K562 (cell line): ENCODE measurements around the gene TDRD3. TPM values are rescaled to one million over a fixed set of nuclear protein-coding genes. Genes with fewer than 3 reads are reported as not detected.
A peak's percentile ranks its signal among the peaks of the same experiment; 100 is the strongest.

Experiments used
- ATAC-seq: fragments of 200-7000 bp; cut with Tn5 transposase; 3 replicates; pipeline ENCODE4 v1.9.1; 2020; ENCODE audit warnings: moderate library complexity
- BruUV-seq: library from RNA; stranded (reverse); fragments of 400-500 nt; replicated peaks from 2 replicates; lab custom pipeline; 2021; lab: Mats Ljungman, UMichigan
- CTCF ChIA-PET: fragments of 300-600 bp; formaldehyde crosslinking; extraction: SDS; loops from one replicate; lab custom pipeline; 2021; ENCODE audit warnings: low intra/inter-chr PET ratio; lab: Yijun Ruan, JAX
- POLR2A ChIA-PET: fragments of 300-600, 350-650 bp; sonication (Branson Sonifier 250); formaldehyde crosslinking; extraction: SDS; loops from one replicate; lab custom pipeline; 2021; ENCODE audit warnings: antibody characterized with exemption, inconsistent platforms; lab: Yijun Ruan, JAX
- DNase-seq, 4 experiments: peaks; one replicate each; pipeline versions ENCODE4 v3.0.0 to v3.0.0-alpha.2; 2011 to 2018; ENCODE audit warnings: low spot score in 3 of 4, mixed read lengths in 3 of 4; ENCODE audit errors: extremely low read depth in 1 of 4
- FAIRE-seq: peaks from 2 replicates; lab custom pipeline; 2011; peaks lifted over from hg19 to GRCh38; lab: Jason Lieb, UNC
- H2AFZ ChIP-seq: 2 replicates; pipeline ENCODE4 v1.6.0; 2011; ENCODE audit warnings: low read depth, low read length, control low read depth, inconsistent platforms
- H3K27ac ChIP-seq: fragments of 200-600 bp; 3 replicates; pipeline ENCODE4 v1.8.0; 2011; ENCODE audit warnings: low read depth, mild to moderate bottlenecking, control low read depth, inconsistent platforms, low read length, moderate library complexity, mixed read lengths; ENCODE audit errors: extremely low read depth
- H3K27me3 ChIP-seq, 2 experiments: fragments of 300-600 bp in 1 of 2; 2 replicates in 1 of 2; 3 replicates in 1 of 2; pipeline versions ENCODE4 v1.6.0 to v1.8.0; 2011; ENCODE audit warnings: inconsistent platforms in 2 of 2, low read length in 2 of 2, mild to moderate bottlenecking in 1 of 2, mixed read lengths in 1 of 2, moderate library complexity in 1 of 2; ENCODE audit not compliant: control insufficient read depth in 2 of 2, insufficient read depth in 2 of 2
- H3K36me3 ChIP-seq: fragments of 300-600 bp; 3 replicates; pipeline ENCODE4 v1.8.0; 2011; ENCODE audit warnings: mild to moderate bottlenecking, low read length, inconsistent platforms; ENCODE audit not compliant: control insufficient read depth, insufficient read depth
- H3K4me1 ChIP-seq, 2 experiments: fragments of 200-600 bp in 1 of 2; replicated peaks in 1 of 2; 2 replicates in 1 of 2; 3 replicates in 1 of 2; pipeline versions ENCODE4 v1.5.1 to v1.8.0; 2011; ENCODE audit warnings: inconsistent platforms in 2 of 2, low read length in 2 of 2, mild to moderate bottlenecking in 1 of 2, mixed read lengths in 1 of 2, moderate library complexity in 1 of 2; ENCODE audit not compliant: control insufficient read depth in 2 of 2, insufficient read depth in 2 of 2
- H3K4me2 ChIP-seq: 2 replicates; pipeline ENCODE4 v1.6.1; 2011; ENCODE audit warnings: low read length, control low read depth, inconsistent platforms, mixed read lengths; ENCODE audit not compliant: insufficient read depth
- H3K4me3 ChIP-seq: fragments of 200-600 bp; sonication (generic), shearing (Covaris generic); 2 replicates; pipeline ENCODE4 v1.5.1; 2016; ENCODE audit warnings: control low read depth, inconsistent platforms
- H3K79me2 ChIP-seq: fragments of 200-600 bp; 3 replicates; pipeline ENCODE4 v1.8.0; 2011; ENCODE audit warnings: low read length, inconsistent platforms; ENCODE audit not compliant: control insufficient read depth, insufficient read depth
- H3K9ac ChIP-seq, 2 experiments: 2 replicates each; pipeline versions ENCODE4 v1.6.0 to v1.6.1; 2011; ENCODE audit warnings: low read depth in 2 of 2, low read length in 2 of 2, control low read depth in 1 of 2, inconsistent platforms in 1 of 2, mild to moderate bottlenecking in 1 of 2, mixed read lengths in 1 of 2; ENCODE audit not compliant: insufficient read depth in 1 of 2
- H3K9me1 ChIP-seq: one replicate; pipeline ENCODE4 v1.6.0; 2011; ENCODE audit warnings: inconsistent platforms, mild to moderate bottlenecking, low read length, moderate library complexity; ENCODE audit not compliant: control insufficient read depth, insufficient read depth
- H3K9me3 ChIP-seq: replicated peaks from 2 replicates; pipeline ENCODE4 v1.5.1; 2011; ENCODE audit warnings: low read depth, low read length, inconsistent platforms; ENCODE audit not compliant: control insufficient read depth, insufficient read depth
- H4K20me1 ChIP-seq: replicated peaks from 2 replicates; pipeline ENCODE4 v1.6.1; 2011; ENCODE audit warnings: low read length, inconsistent platforms, mixed read lengths; ENCODE audit not compliant: control insufficient read depth, insufficient read depth
- CREB3 ChIP-seq: fragments of 450-650 bp; conservative IDR thresholded peaks from 2 replicates; pipeline ENCODE4 v1.6.1; 2016; ENCODE audit warnings: missing genetic modification characterization, low read depth, mild to moderate bottlenecking, missing compliant biosample characterization, moderate library complexity
- FUS ChIP-seq: fragments of 200-400 bp; formaldehyde crosslinking; optimal IDR thresholded peaks from 2 replicates; pipeline ENCODE3; 2017; ENCODE audit warnings: low read depth, low read length
- GABPA ChIP-seq: fragments of 200-800 bp; sonication (Bioruptor generic); conservative IDR thresholded peaks from 2 replicates; pipeline ENCODE4 v1.6.1; 2016; ENCODE audit warnings: low read depth, missing genetic modification characterization, missing compliant biosample characterization
- KAT8 ChIP-seq: fragments of 450-650 bp; IDR thresholded peaks from 2 replicates; pipeline ENCODE4 v1.6.1; 2016; ENCODE audit warnings: low read depth, mild to moderate bottlenecking
- MAFG ChIP-seq: fragments of 450-650 bp; conservative IDR thresholded peaks from 2 replicates; pipeline ENCODE4 v1.6.1; 2016; ENCODE audit warnings: missing genetic modification characterization, missing compliant biosample characterization
- NR3C1 ChIP-seq: sonication (generic); formaldehyde crosslinking; IDR thresholded peaks from 2 replicates; pipeline ENCODE4 v1.8.1; 2022; ENCODE audit warnings: missing genetic modification reagents
- SIX5 ChIP-seq, 2 experiments: IDR thresholded peaks; 2 replicates each; pipeline ENCODE4 v1.6.1; 2011; ENCODE audit warnings: low read length in 2 of 2, borderline replicate concordance in 1 of 2, low read depth in 1 of 2, mild to moderate bottlenecking in 1 of 2, moderate library complexity in 1 of 2; ENCODE audit not compliant: insufficient read depth in 1 of 2
- SMAD1 ChIP-seq: fragments of 150-350 bp; IDR thresholded peaks from 2 replicates; pipeline ENCODE4 v1.6.1; 2014; ENCODE audit warnings: low read length, low read depth; ENCODE audit not compliant: partially characterized antibody
- XRCC3 ChIP-seq: fragments of 450-650 bp; IDR thresholded peaks from 2 replicates; pipeline ENCODE4 v1.6.1; 2017; ENCODE audit warnings: mild to moderate bottlenecking, moderate library complexity
- ZNF12 ChIP-seq: sonication (generic); formaldehyde crosslinking; IDR thresholded peaks from 2 replicates; pipeline ENCODE4 v1.4.0; 2020; ENCODE audit warnings: mild to moderate bottlenecking, missing genetic modification reagents
- ZNF830 ChIP-seq: fragments of 250-450 bp; sonication (Bioruptor Pico); IDR thresholded peaks from 2 replicates; pipeline ENCODE4 v1.5.0; 2021; ENCODE audit warnings: mild to moderate bottlenecking
- WGBS: fragments of 100-300 bp; shearing (Covaris generic); methylation state at CpG from one replicate; pipeline ENCODE4 v1.1.6; 2016; ENCODE audit warnings: low coverage, mixed read lengths; ENCODE audit not compliant: insufficient coverage; ENCODE audit errors: missing lambda C conversion rate; 5-methylcytosine and 5-hydroxymethylcytosine counted together
- in situ Hi-C: fragments of 300-500 bp; cut with MboI; formaldehyde crosslinking; loops from 4 replicates; pipeline ENCODE4 v1.15.0; 2018; ENCODE audit warnings: inconsistent platforms, mixed read lengths
- intact Hi-C: fragments of 100-400 bp; cut with micrococcal nuclease; formaldehyde crosslinking; loops from 2 replicates; pipeline ENCODE4 v1.14.2; 2022
- polyA plus RNA-seq, 8 experiments: library from polyadenylated mRNA; depleted of rRNA in 4 of 8; stranded (reverse) in 5 of 8; unstranded in 3 of 8; fragments of >200 nt; fragmentation: Nextera tagmentation in 2 of 8; fragmentation: Illumina TruSeq in 1 of 8; extraction: Ambion mirVana in 2 of 8; extraction: Trizol in 1 of 8; gene quantifications; 2 replicates each; pipeline versions ENCODE4 v1.2.1 to v1.2.3, GENCODE V29; 2011 to 2014; ENCODE audit warnings: inconsistent platforms in 1 of 8, missing spikeins in 1 of 8
- total RNA-seq, 7 experiments: library from RNA; depleted of rRNA in 6 of 7; stranded (reverse); fragments of >200 nt in 6 of 7; fragmentation: Illumina TruSeq in 2 of 7; extraction: Trizol in 2 of 7; gene quantifications; 2 replicates each; pipeline versions ENCODE4 v1.2.1 to v1.2.3, GENCODE V29; 2011 to 2021; ENCODE audit warnings: low replicate concordance in 1 of 7
- TF ChIP-seq, protein P1 (sequence below): fragments of 250-450 bp; sonication (Bioruptor Pico); IDR thresholded peaks from 2 replicates; pipeline ENCODE4 v1.4.0; 2020
- TF ChIP-seq, protein P2 (sequence below): fragments of 450-650 bp; IDR thresholded peaks from 2 replicates; pipeline ENCODE4 v1.6.1; 2017; ENCODE audit warnings: antibody characterized with exemption, mild to moderate bottlenecking

TDRD3 gene
- total and polyA plus RNA-seq, 9 of the 15 experiments (the other 6 are each of a cell fraction or from before 2014, with no cell fraction given): 3.6 to 16.4 (median 9.5) TPM

DNA sequence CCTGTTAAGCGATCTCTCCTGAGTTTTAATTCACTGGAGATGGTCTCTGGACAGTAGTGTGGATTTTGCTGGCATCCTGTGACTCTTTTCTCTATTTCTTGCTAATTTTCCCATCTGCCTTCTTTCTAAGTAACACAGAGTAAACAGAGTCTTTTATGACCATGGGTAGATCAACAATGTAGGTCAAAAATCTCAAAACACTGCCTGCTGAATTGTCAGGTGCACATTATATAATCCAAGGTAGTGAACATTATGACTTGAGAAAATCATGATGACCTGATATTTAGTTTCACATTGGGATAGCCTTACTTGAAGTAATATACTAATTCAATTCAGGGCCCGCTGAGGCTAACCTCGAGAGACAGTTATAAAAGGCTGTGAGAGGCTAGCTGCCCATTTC lies 180.7 kb downstream of the TDRD3 start (continued):
- TF ChIP-seq, protein P1, sequence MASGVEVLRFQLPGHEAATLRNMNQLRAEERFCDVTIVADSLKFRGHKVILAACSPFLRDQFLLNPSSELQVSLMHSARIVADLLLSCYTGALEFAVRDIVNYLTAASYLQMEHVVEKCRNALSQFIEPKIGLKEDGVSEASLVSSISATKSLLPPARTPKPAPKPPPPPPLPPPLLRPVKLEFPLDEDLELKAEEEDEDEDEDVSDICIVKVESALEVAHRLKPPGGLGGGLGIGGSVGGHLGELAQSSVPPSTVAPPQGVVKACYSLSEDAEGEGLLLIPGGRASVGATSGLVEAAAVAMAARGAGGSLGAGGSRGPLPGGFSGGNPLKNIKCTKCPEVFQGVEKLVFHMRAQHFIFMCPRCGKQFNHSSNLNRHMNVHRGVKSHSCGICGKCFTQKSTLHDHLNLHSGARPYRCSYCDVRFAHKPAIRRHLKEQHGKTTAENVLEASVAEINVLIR (CRISPR knock-in tag): no peak
- TF ChIP-seq CREB3 (tag): no peak

- H3K9me1 ChIP-seq: no peaks in the 10 kb centered on the region
- CTCF ChIA-PET: no interaction called here
- POLR2A ChIA-PET: no interaction called here
- no peaks in the 10 kb centered on the region for H3K79me2 ChIP-seq
- 22% methylated on average over 9 of the region's 9 CpGs for WGBS
- ATAC-seq (peak; percentile 71), DNase-seq (peak in 1 of 4 experiments; percentile 7), FAIRE-seq (no peak)
- H2AFZ ChIP-seq: peak overlapping the region; percentile 81
- no peaks in the 10 kb centered on the region for H3K27me3 ChIP-seq
- H4K20me1 ChIP-seq: no peaks in the 10 kb centered on the region
- peak overlapping the region; percentile 74 for H3K27ac ChIP-seq
- intact Hi-C loops (no loop called here), in situ Hi-C loops (no loop called here)
- H3K36me3 ChIP-seq: no peaks in the 10 kb centered on the region
- H3K4me2 ChIP-seq: peak overlapping the region; percentile 18; the same call in 1 of the 2 replicates
- no peak overlapping the region for H3K9ac ChIP-seq
- no TSS peak for BruUV-seq
- peaks cover 3 to 8% of the 10 kb centered on the region in 2 experiments; a peak in 3 of 5 replicates for H3K4me1 ChIP-seq
- no peaks in the 10 kb centered on the region for H3K9me3 ChIP-seq
- H3K4me3 ChIP-seq: no peak overlapping the region
- TF ChIP-seq SMAD1 (no peak), FUS (no peak), ZNF12 (CRISPR knock-in tag) (no peak), GABPA (tag) (0 out of 2 replicates have a peak, but pooled peaks have one; percentile 8), SIX5 (IDR thresholded peaks at IDR 0.05; ENCODE audit: borderline replicate concordance in 1 of 2, insufficient read depth in 1 of 2, low read depth in 1 of 2, low read length in 2 of 2) (no peak), KAT8 (no peak), MAFG (peak; percentile 74), NR3C1 (CRISPR knock-in tag) (no peak), ZNF830 (CRISPR knock-in tag) (no peak), XRCC3 (no peak)
- TF ChIP-seq, protein P2, sequence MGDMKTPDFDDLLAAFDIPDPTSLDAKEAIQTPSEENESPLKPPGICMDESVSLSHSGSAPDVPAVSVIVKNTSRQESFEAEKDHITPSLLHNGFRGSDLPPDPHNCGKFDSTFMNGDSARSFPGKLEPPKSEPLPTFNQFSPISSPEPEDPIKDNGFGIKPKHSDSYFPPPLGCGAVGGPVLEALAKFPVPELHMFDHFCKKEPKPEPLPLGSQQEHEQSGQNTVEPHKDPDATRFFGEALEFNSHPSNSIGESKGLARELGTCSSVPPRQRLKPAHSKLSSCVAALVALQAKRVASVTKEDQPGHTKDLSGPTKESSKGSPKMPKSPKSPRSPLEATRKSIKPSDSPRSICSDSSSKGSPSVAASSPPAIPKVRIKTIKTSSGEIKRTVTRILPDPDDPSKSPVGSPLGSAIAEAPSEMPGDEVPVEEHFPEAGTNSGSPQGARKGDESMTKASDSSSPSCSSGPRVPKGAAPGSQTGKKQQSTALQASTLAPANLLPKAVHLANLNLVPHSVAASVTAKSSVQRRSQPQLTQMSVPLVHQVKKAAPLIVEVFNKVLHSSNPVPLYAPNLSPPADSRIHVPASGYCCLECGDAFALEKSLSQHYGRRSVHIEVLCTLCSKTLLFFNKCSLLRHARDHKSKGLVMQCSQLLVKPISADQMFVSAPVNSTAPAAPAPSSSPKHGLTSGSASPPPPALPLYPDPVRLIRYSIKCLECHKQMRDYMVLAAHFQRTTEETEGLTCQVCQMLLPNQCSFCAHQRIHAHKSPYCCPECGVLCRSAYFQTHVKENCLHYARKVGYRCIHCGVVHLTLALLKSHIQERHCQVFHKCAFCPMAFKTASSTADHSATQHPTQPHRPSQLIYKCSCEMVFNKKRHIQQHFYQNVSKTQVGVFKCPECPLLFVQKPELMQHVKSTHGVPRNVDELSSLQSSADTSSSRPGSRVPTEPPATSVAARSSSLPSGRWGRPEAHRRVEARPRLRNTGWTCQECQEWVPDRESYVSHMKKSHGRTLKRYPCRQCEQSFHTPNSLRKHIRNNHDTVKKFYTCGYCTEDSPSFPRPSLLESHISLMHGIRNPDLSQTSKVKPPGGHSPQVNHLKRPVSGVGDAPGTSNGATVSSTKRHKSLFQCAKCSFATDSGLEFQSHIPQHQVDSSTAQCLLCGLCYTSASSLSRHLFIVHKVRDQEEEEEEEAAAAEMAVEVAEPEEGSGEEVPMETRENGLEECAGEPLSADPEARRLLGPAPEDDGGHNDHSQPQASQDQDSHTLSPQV: no peak
These were observed 186.3 kb downstream of the TDRD3 start for GRCh38 chr13:60583196-60583888.
